ENCODE results near the gene SMIM22. TPM values are rescaled to one million over a fixed set of nuclear protein-coding genes. Genes with fewer than 3 reads are reported as not detected.

Gene SMIM22
- total RNA-seq, 1 donor from 2014 or later, result not detected

- DNase-seq (ENCODE audit: low spot score in 2 of 2) (no peak), FAIRE-seq (no peak)
Measured at GRCh38 chr16:4792951-4793513, 2.1 kb upstream of the SMIM22 start.

- FAIRE-seq, result no peak
- DNase-seq (ENCODE audit: low spot score in 2 of 2), result no peak
Measured at GRCh38 chr16:4795828-4796572, 831 bp downstream of the SMIM22 start.

DNA sequence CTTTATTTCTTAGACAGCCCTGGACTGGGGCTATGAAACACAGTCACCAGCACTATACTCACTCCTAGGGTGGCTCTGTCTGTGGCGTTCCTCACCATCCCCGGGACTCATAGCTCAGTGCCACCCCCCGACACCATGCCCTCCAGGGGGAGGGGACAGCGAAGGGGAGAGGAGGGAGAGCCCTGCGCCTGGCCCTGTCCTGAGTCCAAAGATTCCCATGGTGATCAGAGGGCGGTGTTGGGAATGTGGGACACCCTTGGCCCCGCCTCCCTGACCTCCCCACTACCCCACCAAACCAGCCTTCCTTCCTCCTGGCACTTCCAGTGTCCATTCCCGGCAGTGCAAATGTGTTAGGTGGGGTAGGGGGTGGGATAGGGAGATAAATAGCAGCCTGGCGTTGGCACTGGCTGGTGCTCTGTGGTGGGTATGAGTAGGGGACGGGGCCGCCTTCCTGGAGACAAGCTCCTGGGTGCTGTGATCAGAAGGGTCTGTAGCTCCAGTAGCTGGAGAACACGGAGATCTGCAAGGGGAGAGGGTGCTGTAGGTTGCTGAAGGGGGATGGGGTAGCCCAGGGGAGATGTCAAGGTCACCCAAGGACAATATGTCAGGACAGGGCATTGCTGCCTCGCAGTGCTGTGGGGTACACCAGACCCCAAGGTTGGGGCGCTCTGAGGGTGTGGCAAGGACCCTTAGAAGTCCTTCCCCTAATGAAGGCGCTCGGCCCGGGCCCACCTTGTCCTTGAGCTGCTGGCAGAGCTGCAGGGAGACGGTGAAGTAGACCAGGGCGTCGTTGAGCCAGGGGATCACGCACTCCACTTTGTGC, 2.0 kb downstream of the SMIM22 start:
- no peak for DNase-seq (ENCODE audit: low spot score in 2 of 2)
- no peak for FAIRE-seq

DNA sequence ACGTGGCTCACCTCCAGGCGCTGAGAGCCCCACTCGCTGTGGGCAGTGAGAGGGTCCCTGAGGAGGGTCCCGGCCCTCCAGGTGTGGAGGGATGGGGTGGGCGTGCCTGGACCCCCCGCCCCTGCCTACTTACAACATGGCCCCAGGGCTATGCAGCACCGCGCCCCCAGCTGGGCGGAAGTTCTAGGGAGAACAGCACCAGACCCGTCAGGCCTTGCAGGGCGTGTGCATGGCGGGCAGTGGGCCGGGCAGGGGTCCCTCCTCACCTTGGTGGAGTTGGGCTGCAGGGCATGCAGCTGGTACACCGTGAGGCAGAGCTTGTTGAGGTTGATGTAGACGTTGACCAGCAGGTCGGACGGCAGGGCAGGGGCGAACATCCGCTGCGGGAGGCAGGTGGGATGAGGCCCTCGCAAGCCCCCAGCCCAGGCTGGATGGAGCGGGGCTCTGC, 2.7 kb downstream of the SMIM22 start:
- no peak for DNase-seq (ENCODE audit: low spot score in 2 of 2)
- no peak for FAIRE-seq

DNA sequence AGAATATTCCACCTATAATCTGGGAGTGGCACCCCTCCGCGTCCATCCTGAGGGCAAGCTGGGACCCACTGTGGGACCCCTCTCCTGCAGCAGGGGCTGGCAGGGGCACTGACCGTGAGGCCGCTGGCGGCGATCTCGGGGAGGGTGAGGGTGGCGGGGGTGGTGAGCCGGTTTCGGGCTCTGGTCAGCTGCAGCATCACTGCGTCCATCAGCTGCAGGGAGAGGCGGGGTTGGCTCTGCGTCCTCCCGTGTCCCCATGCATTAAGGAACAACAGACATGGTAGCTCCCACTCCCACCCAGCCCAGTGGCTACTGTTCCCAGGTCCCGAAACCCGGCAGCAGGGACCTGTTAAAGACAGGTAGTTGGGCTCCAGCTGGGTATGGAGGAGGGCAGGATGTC, 3.3 kb downstream of the SMIM22 start:
- FAIRE-seq (no peak), DNase-seq (ENCODE audit: low spot score in 2 of 2) (no peak)

DNA sequence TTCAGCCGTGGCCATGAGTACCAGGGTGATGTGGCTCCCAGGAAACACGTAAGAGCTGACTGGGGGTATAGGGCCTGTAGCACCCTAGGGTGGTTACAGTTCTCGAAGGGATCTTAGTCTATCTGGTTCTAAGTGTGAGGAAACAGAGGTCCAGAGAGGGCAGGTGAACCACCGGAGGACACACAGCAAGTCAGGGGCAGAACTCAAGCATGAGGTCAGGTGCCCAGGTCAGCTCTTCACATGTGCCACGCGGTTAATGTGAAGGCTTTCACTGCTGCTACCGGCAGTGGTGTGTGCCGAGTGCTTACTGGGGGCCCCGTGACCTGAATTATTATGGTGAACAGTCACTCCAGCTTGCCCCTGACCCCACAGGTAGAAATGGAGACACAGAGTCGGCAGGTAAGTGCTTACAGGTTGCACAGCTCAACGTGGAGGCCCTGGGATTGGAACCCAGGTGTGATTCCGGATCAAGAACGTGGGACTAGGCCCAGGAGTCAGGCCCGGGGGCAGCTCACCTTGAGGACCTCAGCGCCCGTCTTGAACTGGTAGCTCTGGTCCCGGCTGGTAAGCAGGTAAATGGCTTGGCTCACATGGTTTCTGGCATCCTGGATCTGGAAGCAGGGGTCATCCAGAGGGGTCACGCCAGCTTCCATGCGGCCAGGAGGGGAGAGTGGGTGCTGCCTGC, 4.1 kb downstream of the SMIM22 start:
- FAIRE-seq, result no peak
- DNase-seq (ENCODE audit: low spot score in 2 of 2), result no peak

- DNase-seq (ENCODE audit: low spot score in 2 of 2) (peak; percentile 56 to 72), FAIRE-seq (no peak)
Measured at GRCh38 chr16:4800290-4801041, 5.3 kb downstream of the SMIM22 start.

DNA sequence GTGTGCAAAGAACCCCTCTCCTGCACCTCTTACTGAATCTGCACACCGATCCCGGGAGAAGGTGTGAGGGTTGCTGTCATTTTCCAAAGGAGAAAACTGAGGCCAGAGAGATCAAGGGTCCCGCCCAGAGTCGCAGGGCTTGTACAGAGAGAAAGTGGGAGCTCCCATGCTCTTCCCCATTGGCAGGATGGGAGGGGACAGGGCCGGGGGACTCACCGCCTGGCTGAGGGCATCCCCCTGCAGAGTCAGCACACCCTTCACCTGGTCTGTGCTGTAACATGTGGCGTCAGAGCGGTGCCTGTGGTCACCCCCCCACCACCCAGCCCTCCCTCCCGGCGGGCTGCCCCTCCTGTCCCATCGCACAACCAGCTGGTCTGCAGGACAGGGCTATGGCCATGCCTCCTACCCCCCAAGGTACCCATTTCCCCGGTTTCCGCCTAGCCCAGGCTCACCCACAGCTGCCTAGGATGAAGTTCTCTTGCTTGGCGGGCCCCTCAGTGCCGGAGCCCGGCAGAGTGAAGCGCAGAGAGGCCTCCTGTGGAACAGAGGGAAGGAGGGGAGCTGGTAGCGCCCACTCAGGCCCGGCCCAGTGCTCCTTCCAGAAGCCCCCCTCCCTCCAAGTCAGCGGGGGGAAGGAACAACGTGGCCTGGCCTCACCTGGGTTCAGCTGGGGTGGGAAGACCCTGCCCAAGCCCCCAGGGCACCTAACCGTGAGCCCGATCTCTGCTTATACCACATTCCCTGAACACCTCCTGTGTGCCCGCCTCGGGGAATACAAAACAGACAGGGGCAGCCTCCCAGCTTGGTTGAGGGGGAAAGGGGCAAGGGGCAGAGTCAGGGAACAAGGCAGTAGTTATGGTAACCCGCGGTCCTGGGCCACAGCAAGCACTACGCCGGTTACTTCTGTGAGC, 6.1 kb downstream of the SMIM22 start:
- DNase-seq (ENCODE audit: low spot score in 2 of 2) (peak in 1 of 2 donors; percentile 32), FAIRE-seq (no peak)

- FAIRE-seq, result no peak
- DNase-seq (ENCODE audit: low spot score in 2 of 2), result peak; percentile 56 to 72
Measured at GRCh38 chr16:4801962-4802658, 6.9 kb downstream of the SMIM22 start, which contains the start of gene ROGDI. Gene ROGDI, minus strand, starts transcription at chr16:4802633. Its CDS starts 62 bp downstream, at chr16:4802571.

GRCh38 chr16:4802659-4803287, 7.6 kb downstream of the SMIM22 start:
- peak; percentile 95 to 96 for DNase-seq (ENCODE audit: low spot score in 2 of 2)
- FAIRE-seq, result no peak

DNA sequence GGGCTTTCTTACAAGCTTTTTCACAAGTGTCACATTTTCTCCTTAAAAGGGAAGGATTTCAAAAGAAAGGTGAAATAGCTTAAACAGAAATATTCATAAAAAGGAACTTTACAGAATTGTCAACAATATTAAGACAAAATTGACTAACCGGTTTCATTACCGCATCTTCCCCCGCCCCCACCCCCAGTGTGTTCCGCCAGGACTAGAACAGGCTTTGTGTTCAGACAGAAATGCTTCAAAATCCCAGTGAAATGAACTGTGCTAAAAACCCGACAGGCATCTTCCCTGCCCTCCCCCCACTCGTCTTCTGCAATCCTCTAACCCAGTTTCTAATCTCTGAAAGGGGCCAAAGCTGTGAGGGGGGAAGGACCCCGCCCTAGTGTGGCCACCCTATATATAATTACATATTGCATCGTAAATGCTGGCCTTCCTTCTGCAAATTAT, 8.3 kb downstream of the SMIM22 start:
- FAIRE-seq (no peak), DNase-seq (ENCODE audit: low spot score in 2 of 2) (no peak)

GRCh38 chr16:4803898-4804762, 9.0 kb downstream of the SMIM22 start:
- FAIRE-seq, result no peak
- DNase-seq (ENCODE audit: low spot score in 2 of 2), result no peak

DNA sequence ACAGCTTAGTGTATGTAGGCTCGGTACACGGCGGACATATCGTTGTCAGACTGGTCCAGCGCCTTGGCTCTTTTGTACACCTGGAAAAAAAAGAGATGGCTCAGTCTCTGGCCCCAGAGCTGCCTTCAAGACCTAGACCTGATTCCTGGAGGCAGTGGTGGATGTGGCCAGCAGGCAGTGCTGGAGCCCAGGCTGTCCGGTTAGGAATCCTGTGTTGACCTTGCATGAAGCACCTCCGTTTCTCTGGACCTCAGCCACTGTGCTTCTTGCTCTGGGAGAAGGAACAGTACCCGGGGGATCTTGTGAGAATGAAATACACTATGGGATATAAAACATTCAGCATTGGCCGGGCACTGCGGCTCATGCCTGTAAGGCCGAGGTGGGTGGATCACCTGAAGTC, 10.1 kb downstream of the SMIM22 start:
- DNase-seq (ENCODE audit: low spot score in 2 of 2) (no peak), FAIRE-seq (no peak)

GRCh38 chr16:4806280-4806679, 11.1 kb downstream of the SMIM22 start:
- FAIRE-seq (no peak), DNase-seq (ENCODE audit: low spot score in 2 of 2) (no peak)

DNA sequence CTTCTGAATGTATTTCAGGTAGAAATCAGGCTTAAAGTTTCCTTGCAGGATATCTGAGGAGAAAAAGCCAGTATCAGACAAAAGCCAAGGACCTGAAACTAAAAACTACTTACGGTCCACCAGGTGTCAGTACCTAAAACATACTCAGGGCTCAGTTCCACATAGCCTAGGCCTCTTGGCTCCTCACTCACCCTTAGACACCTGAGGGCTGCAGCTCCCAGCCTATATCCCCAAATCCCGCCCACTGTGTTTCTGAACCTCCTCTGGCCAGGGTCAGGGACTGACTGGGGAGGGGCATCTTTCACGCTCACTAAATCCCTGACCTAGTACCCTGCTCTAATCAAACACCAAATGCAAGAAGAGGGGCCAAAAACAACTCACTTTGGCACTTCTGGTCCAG, 16.1 kb downstream of the SMIM22 start:
- no peak for FAIRE-seq
- DNase-seq (ENCODE audit: low spot score in 2 of 2), result no peak

DNA sequence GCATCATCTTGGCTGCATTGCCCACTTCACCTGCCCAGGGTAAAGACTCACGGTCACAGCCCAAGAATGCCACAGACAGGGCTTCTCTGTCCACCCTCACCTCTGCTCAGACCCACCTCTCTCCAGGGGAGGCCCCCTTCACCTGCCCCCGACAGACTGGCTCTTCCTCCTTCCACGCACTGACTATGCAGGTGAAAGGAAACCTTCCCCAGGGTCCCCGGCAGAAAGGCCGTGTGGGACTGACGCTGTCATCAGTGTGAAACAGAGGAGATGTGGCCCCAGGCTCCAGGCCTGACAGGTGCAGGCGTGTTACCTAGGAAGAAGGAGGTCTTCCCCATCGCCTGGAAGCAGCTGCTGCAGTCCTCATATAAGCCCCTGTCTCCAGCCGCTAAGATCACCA, 16.6 kb downstream of the SMIM22 start:
- DNase-seq (ENCODE audit: low spot score in 2 of 2) (no peak), FAIRE-seq (no peak)

All from frontal cortex (tissue), 4 donors.